K562 (cell line): ENCODE results near the gene MAP3K7. TPM values are rescaled to one million over a fixed set of nuclear protein-coding genes. Genes with fewer than 3 reads are reported as not detected.

Experiments
- ADNP ChIP-seq: fragments of 200-800 bp; sonication (Bioruptor generic); IDR thresholded peaks from 2 replicates; pipeline ENCODE4 v1.6.1; 2016; ENCODE audit warnings: missing genetic modification characterization, missing compliant biosample characterization
- AFF4 ChIP-seq: sonication (generic); formaldehyde crosslinking; IDR thresholded peaks from 2 replicates; pipeline ENCODE4 v1.8.0; 2023; ENCODE audit warnings: mild to moderate bottlenecking, missing genetic modification reagents
- CLOCK ChIP-seq: fragments of 250-450 bp; sonication (Bioruptor Pico); IDR thresholded peaks from 2 replicates; pipeline ENCODE4 v1.4.0; 2020; ENCODE audit warnings: mild to moderate bottlenecking, moderate library complexity, borderline replicate concordance
- CREB3 ChIP-seq: fragments of 450-650 bp; conservative IDR thresholded peaks from 2 replicates; pipeline ENCODE4 v1.6.1; 2016; ENCODE audit warnings: missing genetic modification characterization, low read depth, mild to moderate bottlenecking, missing compliant biosample characterization, moderate library complexity
- JUN ChIP-seq, 2 experiments: sonication (generic) in 1 of 2; formaldehyde crosslinking in 1 of 2; IDR thresholded peaks; 2 replicates each; pipeline versions ENCODE4 v1.6.1 to v1.8.0; 2012 to 2022; ENCODE audit warnings: borderline replicate concordance in 2 of 2, mild to moderate bottlenecking in 2 of 2, improper control_type of control experiment in 1 of 2, low read depth in 1 of 2, low read length in 1 of 2, missing genetic modification reagents in 1 of 2
- MNT ChIP-seq, 2 experiments: fragments of 450-650 bp; conservative IDR thresholded peaks; 2 replicates each; pipeline ENCODE4 v1.6.1; 2017; ENCODE audit warnings: mild to moderate bottlenecking in 2 of 2, moderate library complexity in 2 of 2
- SAFB ChIP-seq: fragments of 200-400 bp; formaldehyde crosslinking; IDR thresholded peaks from 2 replicates; pipeline ENCODE4 v1.6.1; 2017; ENCODE audit warnings: low read depth, low read length, borderline replicate concordance
- SMC3 ChIP-seq: conservative IDR thresholded peaks from 2 replicates; pipeline ENCODE4 v1.6.1; 2011; ENCODE audit warnings: low read depth, low read length, improper control_type of control experiment; ENCODE audit not compliant: insufficient read depth
- WHSC1 ChIP-seq: IDR thresholded peaks from one replicate; pipeline ENCODE4 v1.6.1; 2012; ENCODE audit warnings: low read length, control low read depth, inconsistent platforms
- ZBTB12 ChIP-seq: fragments of 250-450 bp; sonication (Bioruptor Pico); IDR thresholded peaks from 2 replicates; pipeline ENCODE4 v1.4.0; 2020
- polyA plus RNA-seq, 8 experiments: library from polyadenylated mRNA; depleted of rRNA in 4 of 8; stranded (reverse) in 5 of 8; unstranded in 3 of 8; fragments of >200 nt; fragmentation: Nextera tagmentation in 2 of 8; fragmentation: Illumina TruSeq in 1 of 8; extraction: Ambion mirVana in 2 of 8; extraction: Trizol in 1 of 8; gene quantifications; 2 replicates each; pipeline versions ENCODE4 v1.2.1 to v1.2.3, GENCODE V29; 2011 to 2014; ENCODE audit warnings: inconsistent platforms in 1 of 8, missing spikeins in 1 of 8
- total RNA-seq, 7 experiments: library from RNA; depleted of rRNA in 6 of 7; stranded (reverse); fragments of >200 nt in 6 of 7; fragmentation: Illumina TruSeq in 2 of 7; extraction: Trizol in 2 of 7; gene quantifications; 2 replicates each; pipeline versions ENCODE4 v1.2.1 to v1.2.3, GENCODE V29; 2011 to 2021; ENCODE audit warnings: low replicate concordance in 1 of 7
- TF ChIP-seq, protein P1 (sequence below): fragments of 150-350 bp; conservative IDR thresholded peaks from 2 replicates; pipeline ENCODE4 v1.6.1; 2014; ENCODE audit warnings: low read length

Gene MAP3K7
- total and polyA plus RNA-seq, 9 of the 15 experiments (the other 6 are each of a cell fraction or from before 2014, with no cell fraction given) = 13.4 to 60.9 (median 34.8) TPM

DNA sequence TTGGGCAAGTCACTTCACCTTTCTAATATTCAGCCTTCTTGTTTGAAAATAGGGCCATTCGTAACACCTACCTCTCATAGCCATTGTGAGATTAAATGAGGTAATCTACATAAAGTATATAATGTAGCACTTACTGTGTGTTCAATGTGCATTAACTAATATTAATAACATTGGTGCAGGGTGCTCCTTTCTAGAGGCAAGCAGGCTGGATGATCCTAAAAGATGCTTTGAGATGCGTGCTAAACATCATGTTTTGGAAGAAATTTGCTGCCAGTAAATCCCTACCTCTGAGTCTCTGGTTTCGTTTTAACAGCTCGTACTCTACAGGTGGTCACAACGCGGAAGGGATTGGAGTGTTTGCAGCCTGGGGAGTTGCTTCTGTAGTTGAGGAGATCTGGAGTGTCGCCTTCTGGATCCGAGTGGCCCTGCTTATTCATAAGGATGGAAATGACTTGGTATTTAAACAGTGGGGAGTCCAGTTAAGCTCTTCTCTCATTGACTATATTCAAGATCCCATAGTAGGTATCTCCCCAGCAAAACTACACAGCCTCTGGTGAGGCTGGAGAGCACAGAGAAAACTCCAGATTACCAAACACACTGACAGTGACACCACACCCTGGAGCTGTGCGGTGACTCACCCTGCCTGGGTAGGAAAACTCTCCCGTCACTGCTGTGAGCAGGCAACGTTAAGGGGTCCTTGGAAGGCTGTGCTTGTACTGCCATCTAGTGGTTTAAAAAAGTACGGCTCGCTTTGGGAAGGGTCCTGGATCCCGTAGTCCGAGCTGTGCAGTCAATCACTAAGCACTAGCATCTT is 107.9 kb downstream of the MAP3K7 start (continued):
- TF ChIP-seq, protein P1, sequence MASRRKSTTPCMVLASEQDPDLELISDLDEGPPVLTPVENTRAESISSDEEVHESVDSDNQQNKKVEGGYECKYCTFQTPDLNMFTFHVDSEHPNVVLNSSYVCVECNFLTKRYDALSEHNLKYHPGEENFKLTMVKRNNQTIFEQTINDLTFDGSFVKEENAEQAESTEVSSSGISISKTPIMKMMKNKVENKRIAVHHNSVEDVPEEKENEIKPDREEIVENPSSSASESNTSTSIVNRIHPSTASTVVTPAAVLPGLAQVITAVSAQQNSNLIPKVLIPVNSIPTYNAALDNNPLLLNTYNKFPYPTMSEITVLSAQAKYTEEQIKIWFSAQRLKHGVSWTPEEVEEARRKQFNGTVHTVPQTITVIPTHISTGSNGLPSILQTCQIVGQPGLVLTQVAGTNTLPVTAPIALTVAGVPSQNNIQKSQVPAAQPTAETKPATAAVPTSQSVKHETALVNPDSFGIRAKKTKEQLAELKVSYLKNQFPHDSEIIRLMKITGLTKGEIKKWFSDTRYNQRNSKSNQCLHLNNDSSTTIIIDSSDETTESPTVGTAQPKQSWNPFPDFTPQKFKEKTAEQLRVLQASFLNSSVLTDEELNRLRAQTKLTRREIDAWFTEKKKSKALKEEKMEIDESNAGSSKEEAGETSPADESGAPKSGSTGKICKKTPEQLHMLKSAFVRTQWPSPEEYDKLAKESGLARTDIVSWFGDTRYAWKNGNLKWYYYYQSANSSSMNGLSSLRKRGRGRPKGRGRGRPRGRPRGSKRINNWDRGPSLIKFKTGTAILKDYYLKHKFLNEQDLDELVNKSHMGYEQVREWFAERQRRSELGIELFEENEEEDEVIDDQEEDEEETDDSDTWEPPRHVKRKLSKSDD = no peak
- no peak for TF ChIP-seq WHSC1
- TF ChIP-seq JUN (IDR thresholded peaks at IDR 0.05; ENCODE audit: borderline replicate concordance, low read depth, low read length) = peak; percentile 99
- peak; percentile 85; the same call in 1 of the 2 replicates for TF ChIP-seq JUN (CRISPR knock-in tag; IDR thresholded peaks at IDR 0.05; ENCODE audit: borderline replicate concordance)
- TF ChIP-seq CREB3 = no peak
- no peak for TF ChIP-seq ZBTB12 (CRISPR knock-in tag)
- 0 out of 2 replicates have a peak, but pooled peaks have one; percentile 79 for TF ChIP-seq AFF4 (CRISPR knock-in tag)
- no peak for TF ChIP-seq SAFB
- TF ChIP-seq SMC3 = peak; percentile 94
- no peak; a peak in 1 of 4 replicates for TF ChIP-seq MNT (conservative IDR thresholded peaks at IDR 0.05)
- TF ChIP-seq ADNP = no peak
- no peak for TF ChIP-seq CLOCK (CRISPR knock-in tag)
